Stimulated activated CD8-positive, alpha-beta memory T cell treated with anti-CD3 and anti-CD28 coated beads, Interleukin-4, amount 100 ng/mL, for 1 hour (primary cell): Measurements from ENCODE around the gene ARHGEF11.

ENCODE experiments used
- DNase-seq, 2 donors: peaks; one replicate each; pipeline ENCODE4 v3.0.0-alpha.2; 2020; ENCODE audit warnings: low read depth in 2 of 2, low spot score in 1 of 2

The ARHGEF11 gene

GRCh38 chr1:156912861-156913808 lies 132.4 kb downstream of the ARHGEF11 start:
- no peak for DNase-seq

GRCh38 chr1:156912310-156912709 lies 133.2 kb downstream of the ARHGEF11 start:
- DNase-seq, result no peak

GRCh38 chr1:156911577-156912298 lies 133.8 kb downstream of the ARHGEF11 start:
- DNase-seq, result no peak

GRCh38 chr1:156910309-156910782 lies 135.2 kb downstream of the ARHGEF11 start:
- peak in 1 of 2 donors; percentile 31 for DNase-seq

- no peak for DNase-seq
Observed at GRCh38 chr1:156909671-156910070, 135.9 kb downstream of the ARHGEF11 start.

- DNase-seq, result no peak
Observed at GRCh38 chr1:156908955-156909354, 136.6 kb downstream of the ARHGEF11 start.

GRCh38 chr1:156908541-156908940 lies 137.0 kb downstream of the ARHGEF11 start:
- no peak for DNase-seq

GRCh38 chr1:156906206-156906906 lies 139.2 kb downstream of the ARHGEF11 start:
- no peak for DNase-seq

GRCh38 chr1:156905651-156906050 lies 139.9 kb downstream of the ARHGEF11 start:
- no peak for DNase-seq

GRCh38 chr1:156905176-156905575 lies 140.4 kb downstream of the ARHGEF11 start:
- DNase-seq, result no peak

- DNase-seq, result no peak
Observed at GRCh38 chr1:156904187-156904959, 141.2 kb downstream of the ARHGEF11 start.

- DNase-seq, result no peak
Observed at GRCh38 chr1:156903328-156904091, 142.0 kb downstream of the ARHGEF11 start.

- DNase-seq, result no peak
Observed at GRCh38 chr1:156901966-156902915, 143.3 kb downstream of the ARHGEF11 start.

- DNase-seq, result no peak
Observed at GRCh38 chr1:156901590-156901900, 144.0 kb downstream of the ARHGEF11 start.

GRCh38 chr1:156900896-156901589 lies 144.5 kb downstream of the ARHGEF11 start:
- DNase-seq, result no peak

- DNase-seq, result no peak
Observed at GRCh38 chr1:156899956-156900718, 145.4 kb downstream of the ARHGEF11 start.

GRCh38 chr1:156898971-156899664 lies 146.4 kb downstream of the ARHGEF11 start:
- DNase-seq, result no peak
